MCF 10A (cell line): ENCODE results near the gene PDCD2L. TPM values are rescaled to one million over a fixed set of nuclear protein-coding genes. Genes with fewer than 3 reads are reported as not detected.

Source experiments
- Bru-seq: library from RNA; stranded (reverse); fragments of 400-500 nt; gene quantifications from one replicate; lab custom pipeline; 2021; lab: Mats Ljungman, UMichigan
- BruChase-seq, 2 experiments: library from RNA; stranded (reverse); fragments of 400-500 nt; gene quantifications; one replicate each; lab custom pipeline; 2021; lab: Mats Ljungman, UMichigan
- BruUV-seq: library from RNA; stranded (reverse); fragments of 400-500 nt; replicated peaks from 2 replicates; lab custom pipeline; 2021; lab: Mats Ljungman, UMichigan
- CTCF ChIA-PET: fragments of 300-600 bp; sonication (Branson Sonifier 250); formaldehyde crosslinking; extraction: SDS; loops from one replicate; lab custom pipeline; 2021; ENCODE audit warnings: antibody characterized with exemption, inconsistent platforms; lab: Yijun Ruan, JAX
- POLR2A ChIA-PET: fragments of 300-600, 350-650 bp; sonication (Branson Sonifier 250); formaldehyde crosslinking; extraction: SDS; loops from one replicate; lab custom pipeline; 2020; ENCODE audit warnings: antibody characterized with exemption, inconsistent platforms; lab: Yijun Ruan, JAX
- DNase-seq: peaks from one replicate; pipeline ENCODE4 v3.0.0-alpha.2; 2018; ENCODE audit not compliant: unreplicated experiment
- H3K27ac Mint-ChIP-seq: one replicate; pipeline ENCODE4 v1.8.0; 2022; ENCODE audit warnings: mild to moderate bottlenecking, low read depth, mixed read lengths; ENCODE audit not compliant: unreplicated experiment
- H3K27me3 Mint-ChIP-seq: one replicate; pipeline ENCODE4 v1.8.0; 2022; ENCODE audit warnings: mixed read lengths; ENCODE audit not compliant: insufficient read depth, unreplicated experiment
- H3K36me3 Mint-ChIP-seq: one replicate; pipeline ENCODE4 v1.8.0; 2022; ENCODE audit warnings: mild to moderate bottlenecking, moderate library complexity, mixed read lengths; ENCODE audit not compliant: insufficient read depth, unreplicated experiment
- H3K4me1 Mint-ChIP-seq: one replicate; pipeline ENCODE4 v1.8.0; 2022; ENCODE audit warnings: mixed read lengths; ENCODE audit not compliant: insufficient read depth, unreplicated experiment
- H3K4me3 Mint-ChIP-seq: one replicate; pipeline ENCODE4 v1.8.0; 2022; ENCODE audit warnings: mild to moderate bottlenecking, moderate library complexity, mixed read lengths; ENCODE audit not compliant: unreplicated experiment
- H3K9me3 Mint-ChIP-seq: one replicate; pipeline ENCODE4 v1.8.0; 2022; ENCODE audit warnings: mixed read lengths; ENCODE audit not compliant: unreplicated experiment
- intact Hi-C: fragments of 100-400 bp; cut with micrococcal nuclease; formaldehyde crosslinking; loops from 2 replicates; pipeline ENCODE4 v1.14.1; 2022
- long read RNA-seq: library from polyadenylated mRNA; stranded (forward); transcript quantifications from one replicate; pipeline ENCODE4 v2.0.0, GENCODE V29; 2022
- total RNA-seq: library from RNA; stranded (reverse); gene quantifications from 2 replicates; pipeline ENCODE4 v1.2.3, GENCODE V29; 2022
- TF ChIP-seq, protein P1 (sequence below): fragments of 200-600 bp; IDR thresholded peaks from one replicate; pipeline ENCODE4 v1.8.0; 2022; ENCODE audit warnings: antibody characterized with exemption, mild to moderate bottlenecking; ENCODE audit not compliant: unreplicated experiment

PDCD2L gene, protein sequence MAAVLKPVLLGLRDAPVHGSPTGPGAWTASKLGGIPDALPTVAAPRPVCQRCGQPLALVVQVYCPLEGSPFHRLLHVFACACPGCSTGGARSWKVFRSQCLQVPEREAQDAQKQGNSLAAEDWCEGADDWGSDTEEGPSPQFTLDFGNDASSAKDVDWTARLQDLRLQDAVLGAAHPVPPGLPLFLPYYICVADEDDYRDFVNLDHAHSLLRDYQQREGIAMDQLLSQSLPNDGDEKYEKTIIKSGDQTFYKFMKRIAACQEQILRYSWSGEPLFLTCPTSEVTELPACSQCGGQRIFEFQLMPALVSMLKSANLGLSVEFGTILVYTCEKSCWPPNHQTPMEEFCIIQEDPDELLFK
- total RNA-seq (11.1 and 24.4 TPM in 2 replicates), Bru-seq, nascent RNA (percentile 53 among the genes with signal in this experiment), BruChase-seq, experiment 1, labeled RNA remaining after a 6-hour chase (percentile 41 among the genes with signal in this experiment), BruChase-seq, experiment 2, labeled RNA remaining after a 2-hour chase (percentile 47 among the genes with signal in this experiment)
- long read RNA-seq, transcript PDCD2L-201 (7 exons, 1,171 nt), result major isoform, 26 of 30 reads
- long read RNA-seq, partial matches to known transcripts, result 1 of 30 reads
- long read RNA-seq, other reads (novel, unspliced or antisense), result 3 of 30 reads

DNA sequence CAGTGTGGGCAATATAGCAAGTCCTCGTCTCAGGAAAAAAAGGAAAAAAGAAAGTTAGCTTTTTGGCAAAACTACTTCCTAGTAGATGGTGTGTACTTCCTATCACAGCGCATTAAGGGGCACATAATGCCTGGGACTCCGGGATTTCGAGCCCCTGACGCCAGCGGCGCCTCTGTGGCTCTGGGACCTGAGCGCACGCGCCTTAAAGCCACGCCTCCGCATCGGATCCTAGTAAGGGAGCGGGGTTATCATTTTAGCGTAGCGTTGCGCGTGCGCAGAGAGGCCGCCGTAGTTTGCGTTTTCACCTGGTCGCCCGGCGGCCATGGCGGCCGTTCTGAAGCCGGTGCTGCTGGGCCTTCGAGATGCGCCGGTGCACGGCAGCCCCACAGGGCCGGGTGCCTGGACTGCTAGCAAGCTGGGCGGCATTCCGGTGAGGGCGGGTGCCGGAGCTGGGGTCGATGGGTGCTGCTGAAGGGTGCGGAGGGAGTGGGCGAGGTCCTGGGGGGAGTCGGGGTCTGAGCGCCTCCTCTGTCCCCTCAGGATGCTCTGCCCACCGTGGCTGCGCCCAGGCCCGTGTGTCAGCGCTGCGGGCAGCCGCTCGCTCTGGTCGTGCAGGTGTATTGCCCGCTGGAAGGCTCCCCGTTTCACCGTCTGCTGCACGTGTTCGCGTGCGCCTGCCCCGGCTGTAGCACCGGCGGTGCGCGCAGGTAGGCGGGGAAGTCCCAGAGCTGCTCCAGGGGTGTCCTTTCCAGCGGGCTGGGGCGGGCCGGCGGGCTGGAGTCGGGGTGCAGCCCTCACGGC, at the start of gene PDCD2L:
Gene PDCD2L (plus strand): TSS at position 291 of the 801 bp plus-strand sequence. CDS start 32 bp downstream, at position 323.
- DNase-seq, result peak; percentile 94
- Mint-ChIP-seq H3K9me3 (no peaks in the 10 kb centered on the region), H3K27ac (peak within 1 kb of the TSS; percentile 86), H3K36me3 (peaks cover 33% of the 10 kb centered on the region), H3K4me3 (peak within 1 kb of the TSS; percentile 88), H3K27me3 (no peaks in the 10 kb centered on the region), H3K4me1 (no peaks in the 10 kb centered on the region)
- ChIA-PET POLR2A (interaction anchor here (0.5 to 1.8 kb wide), 10 partner anchors 12 to 1055 kb away, joined by 3 to 10 read pairs (median 3); partner anchors contain the start of gene UBA2), CTCF (interaction anchor here (0.6 to 0.8 kb wide), 3 partner anchors 74 to 1756 kb away, joined by 3 read pairs; no protein-coding TSS in a partner anchor)
- TF ChIP-seq, protein P1, sequence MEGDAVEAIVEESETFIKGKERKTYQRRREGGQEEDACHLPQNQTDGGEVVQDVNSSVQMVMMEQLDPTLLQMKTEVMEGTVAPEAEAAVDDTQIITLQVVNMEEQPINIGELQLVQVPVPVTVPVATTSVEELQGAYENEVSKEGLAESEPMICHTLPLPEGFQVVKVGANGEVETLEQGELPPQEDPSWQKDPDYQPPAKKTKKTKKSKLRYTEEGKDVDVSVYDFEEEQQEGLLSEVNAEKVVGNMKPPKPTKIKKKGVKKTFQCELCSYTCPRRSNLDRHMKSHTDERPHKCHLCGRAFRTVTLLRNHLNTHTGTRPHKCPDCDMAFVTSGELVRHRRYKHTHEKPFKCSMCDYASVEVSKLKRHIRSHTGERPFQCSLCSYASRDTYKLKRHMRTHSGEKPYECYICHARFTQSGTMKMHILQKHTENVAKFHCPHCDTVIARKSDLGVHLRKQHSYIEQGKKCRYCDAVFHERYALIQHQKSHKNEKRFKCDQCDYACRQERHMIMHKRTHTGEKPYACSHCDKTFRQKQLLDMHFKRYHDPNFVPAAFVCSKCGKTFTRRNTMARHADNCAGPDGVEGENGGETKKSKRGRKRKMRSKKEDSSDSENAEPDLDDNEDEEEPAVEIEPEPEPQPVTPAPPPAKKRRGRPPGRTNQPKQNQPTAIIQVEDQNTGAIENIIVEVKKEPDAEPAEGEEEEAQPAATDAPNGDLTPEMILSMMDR, result no peak
- TSS peak; percentile 31 for BruUV-seq
- intact Hi-C loops, result no loop called here

DNA sequence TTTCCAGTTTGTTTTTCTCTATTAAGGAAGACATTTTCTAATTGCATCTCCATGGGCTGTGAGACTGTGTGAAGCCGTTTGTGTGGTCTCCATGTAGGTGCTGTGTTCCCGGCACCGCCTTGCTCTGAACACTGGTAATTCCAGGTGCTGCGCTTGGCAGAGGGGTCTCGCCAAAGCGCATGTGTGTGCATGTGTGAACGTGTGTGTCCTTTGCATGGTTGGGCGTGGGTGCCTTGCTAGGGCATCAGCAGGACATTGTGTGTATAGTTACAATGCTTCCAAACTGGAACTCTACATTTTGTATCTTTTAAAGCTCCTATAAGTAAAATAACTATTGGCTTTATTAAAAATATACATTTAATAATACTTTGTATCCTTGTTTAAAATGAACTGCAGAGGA, 49.0 kb upstream of the PDCD2L start:
- POLR2A ChIA-PET, result interaction anchor here (0.9 kb wide), 1 partner anchor 10 kb away, joined by 3 read pairs; no protein-coding TSS in a partner anchor

DNA sequence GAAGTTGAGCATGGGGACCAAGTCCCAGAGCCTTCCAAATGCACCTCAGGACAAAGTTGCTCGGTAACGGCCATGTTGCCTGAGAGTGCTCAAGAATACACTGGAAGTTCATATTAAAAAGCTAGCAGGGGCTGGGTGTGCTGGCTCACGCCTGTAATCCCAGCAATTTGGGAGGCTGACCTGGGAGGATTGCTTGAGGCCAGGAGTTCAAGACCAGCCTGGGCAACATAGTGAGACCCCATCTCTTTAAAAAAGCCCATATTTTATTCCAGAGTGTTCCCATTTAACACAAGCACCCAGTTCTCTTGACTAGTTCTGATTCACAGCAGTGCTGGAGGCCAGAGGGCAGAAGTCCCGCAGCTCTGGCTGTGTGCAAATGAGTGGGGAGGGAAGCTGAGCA, 47.3 kb upstream of the PDCD2L start:
- POLR2A ChIA-PET, result interaction anchor here (0.7 to 0.9 kb wide), 2 partner anchors 9 kb away, joined by 3 to 4 read pairs; no protein-coding TSS in a partner anchor
- H3K27me3 Mint-ChIP-seq, result no peaks in the 10 kb centered on the region
- DNase-seq, result no peak
- H3K4me1 Mint-ChIP-seq, result peaks cover 8% of the 10 kb centered on the region
- no peak overlapping the region for H3K27ac Mint-ChIP-seq
- no TSS peak for BruUV-seq
- TF ChIP-seq, protein P1, result no peak
- H3K36me3 Mint-ChIP-seq, result peaks cover 15% of the 10 kb centered on the region
- H3K4me3 Mint-ChIP-seq, result no peak overlapping the region
- CTCF ChIA-PET, result interaction anchor here (0.6 to 5.4 kb wide), 4 partner anchors 12 to 135 kb away, joined by 4 to 37 read pairs (median 4); no protein-coding TSS in a partner anchor
- H3K9me3 Mint-ChIP-seq, result no peaks in the 10 kb centered on the region
- intact Hi-C loops, result no loop called here

More for the DNA sequence above, 49.0 kb upstream of the PDCD2L start:
- Mint-ChIP-seq H3K4me3 (no peak overlapping the region), H3K27ac (no peak overlapping the region), H3K9me3 (no peaks in the 10 kb centered on the region), H3K27me3 (no peaks in the 10 kb centered on the region), H3K4me1 (peaks cover 8% of the 10 kb centered on the region), H3K36me3 (peaks cover 23% of the 10 kb centered on the region)
- no peak for DNase-seq
- intact Hi-C loops, result no loop called here
- TF ChIP-seq, protein P1, result no peak
- CTCF ChIA-PET, result interaction anchor here (0.5 to 5.4 kb wide), 2 partner anchors 11 to 86 kb away, joined by 3 to 37 read pairs; no protein-coding TSS in a partner anchor
- no TSS peak for BruUV-seq
